Lung (tissue), 12 donors: ENCODE measurements around the gene CHI3L1. TPM values are rescaled to one million over a fixed set of nuclear protein-coding genes. Genes with fewer than 3 reads are reported as not detected.
A peak's percentile ranks its signal among the peaks of the same experiment; 100 is the strongest.

Experiments
- ATAC-seq: fragments of 200-7000 bp; cut with Tn5 transposase; one replicate; pipeline ENCODE4 v1.9.1; 2020; ENCODE audit warnings: moderate number of reproducible peaks; ENCODE audit not compliant: insufficient read depth, low FRiP score
- DNase-seq, 3 donors: peaks; one replicate each; pipeline ENCODE4 v3.0.0-alpha.2; 2013 to 2017
- H3K27ac ChIP-seq, 2 donors: one replicate each; pipeline ENCODE4 v1.5.1; 2013; ENCODE audit warnings: mild to moderate bottlenecking in 2 of 2, moderate library complexity in 2 of 2, control low read depth in 1 of 2, inconsistent platforms in 1 of 2, low read depth in 1 of 2, low read length in 1 of 2
- H3K27me3 ChIP-seq, 3 donors: one replicate each; pipeline ENCODE4 v1.5.1; 2013; ENCODE audit warnings: low read length in 2 of 3; ENCODE audit not compliant: control insufficient read depth in 3 of 3, insufficient read depth in 3 of 3
- H3K36me3 ChIP-seq, 4 donors: one replicate each; pipeline ENCODE4 v1.5.1; 2013; ENCODE audit warnings: low read length in 4 of 4, mild to moderate bottlenecking in 1 of 4, moderate library complexity in 1 of 4; ENCODE audit not compliant: control insufficient read depth in 4 of 4, insufficient read depth in 4 of 4
- H3K4me1 ChIP-seq, 5 donors: one replicate each; pipeline ENCODE4 v1.5.1; 2013; ENCODE audit warnings: low read length in 5 of 5, mild to moderate bottlenecking in 2 of 5, moderate library complexity in 1 of 5; ENCODE audit not compliant: control insufficient read depth in 5 of 5, insufficient read depth in 5 of 5
- H3K4me3 ChIP-seq: one replicate; pipeline ENCODE4 v1.5.1; 2013; ENCODE audit warnings: mild to moderate bottlenecking, control low read depth, moderate library complexity
- H3K9ac ChIP-seq, 2 donors: one replicate each; pipeline ENCODE4 v1.5.1; 2013; ENCODE audit warnings: low read length in 2 of 2, control low read depth in 1 of 2; ENCODE audit not compliant: insufficient read depth in 1 of 2
- H3K9me3 ChIP-seq, 4 donors: one replicate each; pipeline ENCODE4 v1.5.1; 2013; ENCODE audit warnings: low read length in 3 of 4, mild to moderate bottlenecking in 1 of 4, moderate library complexity in 1 of 4; ENCODE audit not compliant: control insufficient read depth in 4 of 4, insufficient read depth in 3 of 4
- WGBS, 2 donors: extraction: QIAGEN DNeasy Blood & Tissue Kit; methylation state at CpG; one replicate each; pipeline ENCODE4 v1.1.7; 2013; 5-methylcytosine and 5-hydroxymethylcytosine counted together
- polyA plus RNA-seq, 2 donors: library from polyadenylated mRNA; stranded (reverse); fragments of 200-250 nt; gene quantifications; one replicate each; pipeline ENCODE4 v1.2.1, GENCODE V29; 2013
- total RNA-seq, 2 donors: library from RNA; depleted of rRNA in 1 of 2; stranded (reverse); fragments of >200 nt in 1 of 2; gene quantifications; one replicate each; pipeline ENCODE4 v1.2.1, GENCODE V29; 2014 to 2021
- TF ChIP-seq, protein P1 (sequence below): IDR thresholded peaks from 2 replicates; pipeline ENCODE4 v1.5.1; 2012; ENCODE audit warnings: mild to moderate bottlenecking; ENCODE audit errors: control extremely low read depth, extremely low read depth
- donor health status: control.
- donor health status: control.
- donor health status: Bipolar disorder and iron deficiency.
- donor health status: healthy.
- donor health status: DM: yes; HTN: yes; CAD: no.

CHI3L1 gene
- total and polyA plus RNA-seq, 4 donors, result 46.4 to 169 (median 110) TPM

DNA sequence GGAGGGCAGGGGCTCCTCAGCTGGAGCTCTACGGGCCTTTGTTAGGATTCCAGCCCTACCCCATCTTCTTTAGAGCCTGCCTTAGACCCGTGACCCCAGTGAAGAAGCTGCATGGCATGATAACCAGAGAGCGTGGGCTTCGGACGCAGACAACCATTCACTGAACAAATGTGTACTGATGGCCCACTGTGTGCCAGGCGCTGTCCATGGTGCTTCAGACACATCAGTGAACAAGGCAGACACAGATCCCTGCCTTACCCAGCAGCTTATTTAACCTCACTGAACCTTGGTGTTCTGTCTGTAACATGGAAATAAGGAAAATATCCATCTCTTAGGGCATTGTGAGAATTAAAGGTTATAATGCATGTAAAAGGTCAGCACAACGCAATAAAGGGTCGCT is 33.4 kb upstream of the CHI3L1 start:
- Histone ChIP-seq H3K4me3 (no peak overlapping the region), H3K4me1 (no peaks in the 10 kb centered on the region), H3K27me3 (peaks cover 0 to 29% (median 2%) of the 10 kb centered on the region in 3 donors), H3K9me3 (no peaks in the 10 kb centered on the region), H3K9ac (no peak overlapping the region), H3K36me3 (no peaks in the 10 kb centered on the region), H3K27ac (no peak overlapping the region)
- DNase-seq (peak in 1 of 3 donors; percentile 15), ATAC-seq (no peak)
- TF ChIP-seq, protein P1, sequence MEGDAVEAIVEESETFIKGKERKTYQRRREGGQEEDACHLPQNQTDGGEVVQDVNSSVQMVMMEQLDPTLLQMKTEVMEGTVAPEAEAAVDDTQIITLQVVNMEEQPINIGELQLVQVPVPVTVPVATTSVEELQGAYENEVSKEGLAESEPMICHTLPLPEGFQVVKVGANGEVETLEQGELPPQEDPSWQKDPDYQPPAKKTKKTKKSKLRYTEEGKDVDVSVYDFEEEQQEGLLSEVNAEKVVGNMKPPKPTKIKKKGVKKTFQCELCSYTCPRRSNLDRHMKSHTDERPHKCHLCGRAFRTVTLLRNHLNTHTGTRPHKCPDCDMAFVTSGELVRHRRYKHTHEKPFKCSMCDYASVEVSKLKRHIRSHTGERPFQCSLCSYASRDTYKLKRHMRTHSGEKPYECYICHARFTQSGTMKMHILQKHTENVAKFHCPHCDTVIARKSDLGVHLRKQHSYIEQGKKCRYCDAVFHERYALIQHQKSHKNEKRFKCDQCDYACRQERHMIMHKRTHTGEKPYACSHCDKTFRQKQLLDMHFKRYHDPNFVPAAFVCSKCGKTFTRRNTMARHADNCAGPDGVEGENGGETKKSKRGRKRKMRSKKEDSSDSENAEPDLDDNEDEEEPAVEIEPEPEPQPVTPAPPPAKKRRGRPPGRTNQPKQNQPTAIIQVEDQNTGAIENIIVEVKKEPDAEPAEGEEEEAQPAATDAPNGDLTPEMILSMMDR, result no peak
- WGBS, 2 donors, result 83 to 94% methylated on average over 8 of the region's 8 CpGs

DNA sequence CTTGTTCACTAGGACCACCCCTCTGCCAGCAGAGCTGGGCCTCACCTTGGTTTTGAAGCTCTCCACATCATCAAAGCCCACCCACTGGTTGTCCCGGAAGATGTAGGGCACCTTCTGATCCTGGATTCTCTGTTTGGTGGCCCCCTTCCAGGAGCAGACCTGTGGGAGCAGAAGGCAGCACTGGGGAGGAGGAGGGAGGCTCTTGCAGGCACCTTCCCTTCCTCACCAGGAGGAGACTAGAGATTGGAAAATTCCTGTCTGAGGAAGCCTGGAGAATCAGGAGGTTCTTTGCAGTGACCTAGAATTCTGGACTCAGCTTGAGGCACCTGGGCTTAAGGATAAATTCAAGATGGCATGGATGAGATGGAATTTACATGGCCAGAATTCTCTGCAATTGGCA is 32.7 kb upstream of the CHI3L1 start:
- no peak overlapping the region for H3K9ac ChIP-seq
- no peaks in the 10 kb centered on the region for H3K4me1 ChIP-seq
- no peaks in the 10 kb centered on the region for H3K9me3 ChIP-seq
- ATAC-seq (no peak), DNase-seq (no peak)
- H3K4me3 ChIP-seq, result no peak overlapping the region
- H3K27ac ChIP-seq, result no peak overlapping the region
- WGBS, 2 donors, result 79 to 96% methylated on average over 1 of the region's 1 CpG
- H3K27me3 ChIP-seq, result peaks cover 0 to 25% (median 2%) of the 10 kb centered on the region in 3 donors
- no peaks in the 10 kb centered on the region for H3K36me3 ChIP-seq
- TF ChIP-seq, protein P1, result no peak

DNA sequence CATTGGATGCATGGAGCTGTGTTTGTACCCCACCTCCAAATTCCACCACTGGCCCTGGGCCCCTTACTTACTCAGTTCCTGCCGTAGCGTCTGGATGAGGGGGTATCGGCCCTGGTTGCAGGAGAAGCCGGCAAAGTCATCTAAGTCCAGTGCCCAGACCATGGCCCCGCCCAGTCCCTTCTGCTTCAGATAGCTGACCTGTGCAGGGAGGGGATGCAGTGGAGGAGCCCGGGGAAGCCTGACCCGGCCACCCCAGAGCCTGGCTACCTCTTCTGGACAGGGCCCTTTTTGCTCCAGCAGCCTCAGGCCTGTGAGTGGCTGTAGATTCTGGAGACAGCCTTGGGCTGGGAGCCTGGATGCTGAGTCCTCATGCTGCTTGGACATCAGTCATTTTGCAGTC is 31.2 kb upstream of the CHI3L1 start:
- Histone ChIP-seq H3K27me3 (peaks cover 0 to 22% (median 2%) of the 10 kb centered on the region in 3 donors), H3K36me3 (no peaks in the 10 kb centered on the region), H3K27ac (no peak overlapping the region), H3K9me3 (no peaks in the 10 kb centered on the region), H3K9ac (no peak overlapping the region), H3K4me3 (no peak overlapping the region), H3K4me1 (no peaks in the 10 kb centered on the region)
- no peak for DNase-seq
- 45 to 73% methylated on average over 7 of the region's 7 CpGs for WGBS, 2 donors
- TF ChIP-seq, protein P1, result no peak
- no peak for ATAC-seq

DNA sequence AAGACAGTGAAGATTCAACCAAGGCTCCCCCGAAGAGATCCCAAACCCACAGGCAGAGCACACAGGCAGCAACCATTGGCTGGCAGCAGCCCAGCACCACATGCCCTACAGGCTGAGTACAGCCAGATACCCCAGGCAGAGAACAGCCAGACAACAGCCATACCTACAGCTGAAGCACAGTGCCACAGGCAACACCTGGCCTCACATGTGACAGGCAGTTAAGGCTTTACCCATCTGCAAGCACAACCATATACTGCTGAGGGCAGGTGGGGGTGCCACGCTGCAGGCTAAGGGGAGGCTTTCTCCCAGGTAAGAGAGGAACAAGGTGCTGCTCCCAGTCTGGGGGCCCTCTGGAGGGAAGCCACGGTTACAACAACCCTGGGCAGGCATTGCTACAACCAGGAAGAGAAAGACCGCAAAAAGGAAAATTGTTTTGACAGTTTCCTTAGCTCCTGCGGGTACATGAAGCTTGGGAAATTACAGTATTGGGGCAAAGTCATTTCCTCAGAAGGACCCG is 30.7 kb upstream of the CHI3L1 start:
- no peaks in the 10 kb centered on the region for H3K4me1 ChIP-seq
- H3K27me3 ChIP-seq, result peaks cover 0 to 22% (median 2%) of the 10 kb centered on the region in 3 donors
- ATAC-seq, result no peak
- TF ChIP-seq, protein P1, result no peak
- no peak overlapping the region for H3K4me3 ChIP-seq
- H3K27ac ChIP-seq, result no peak overlapping the region
- H3K9me3 ChIP-seq, result no peaks in the 10 kb centered on the region
- no peak overlapping the region for H3K9ac ChIP-seq
- WGBS, 2 donors, result 22 to 41% methylated on average over 6 of the region's 6 CpGs
- DNase-seq, result no peak
- no peaks in the 10 kb centered on the region for H3K36me3 ChIP-seq
